SH-SY5Y (cell line): ENCODE data around the gene CEMIP2.

Experiments used
- GATA2 ChIP-seq: IDR thresholded peaks from 2 replicates; pipeline ENCODE4 v1.6.1; 2011; ENCODE audit warnings: mild to moderate bottlenecking, low read depth, low read length
- GATA3 ChIP-seq: IDR thresholded peaks from 2 replicates; pipeline ENCODE4 v1.6.1; 2011; ENCODE audit warnings: low read depth, mild to moderate bottlenecking, low read length, moderate library complexity

- no peak for TF ChIP-seq GATA2
- no peak for TF ChIP-seq GATA3
Observed at GRCh38 chr9:71797266-71797665, 29.0 kb upstream of the CEMIP2 start.
